GM12878 (cell line): ENCODE data around the gene SMIM12. TPM values are rescaled to one million over a fixed set of nuclear protein-coding genes. Genes with fewer than 3 reads are reported as not detected.

Experiments used
- ATAC-seq: fragments of 200-7000 bp; cut with Tn5 transposase; 3 replicates; pipeline ENCODE4 v1.9.1; 2020; ENCODE audit warnings: mild to moderate bottlenecking, moderate library complexity
- Bru-seq: library from RNA; stranded (reverse); fragments of 400-500 nt; gene quantifications from one replicate; lab custom pipeline; 2021; lab: Mats Ljungman, UMichigan
- BruChase-seq, 2 experiments: library from RNA; stranded (reverse); fragments of 400-500 nt; gene quantifications; one replicate each; lab custom pipeline; 2021; lab: Mats Ljungman, UMichigan
- BruUV-seq: library from RNA; stranded (reverse); fragments of 400-500 nt; replicated peaks from 2 replicates; lab custom pipeline; 2021; lab: Mats Ljungman, UMichigan
- CTCF ChIA-PET: fragments of 300-600 bp; sonication (Branson Sonifier 250); formaldehyde crosslinking; extraction: SDS; loops from one replicate; lab custom pipeline; 2021; ENCODE audit warnings: inconsistent platforms; lab: Yijun Ruan, JAX
- POLR2A ChIA-PET: fragments of 350-600 bp; formaldehyde crosslinking; extraction: SDS; loops from one replicate; lab custom pipeline; 2021; ENCODE audit warnings: inconsistent platforms; lab: Charles Lee
- RAD21 ChIA-PET: fragments of 300-600 bp; sonication (Branson Sonifier 250); formaldehyde crosslinking; loops from one replicate; lab custom pipeline; 2023; ENCODE audit warnings: antibody characterized with exemption; ENCODE audit not compliant: unreplicated experiment; lab: Charles Lee
- SMC1A ChIA-PET: fragments of 300-600 bp; sonication (Branson Sonifier 250); formaldehyde crosslinking; loops from one replicate; lab custom pipeline; 2023; ENCODE audit not compliant: unreplicated experiment, uncharacterized antibody; lab: Charles Lee
- DNase-seq: peaks from one replicate; pipeline ENCODE4 v3.0.0-alpha.2; 2011; ENCODE audit warnings: low read depth, low spot score
- FAIRE-seq: peaks from 3 replicates; lab custom pipeline; 2011; peaks lifted over from hg19 to GRCh38; lab: Jason Lieb, UNC
- H2AFZ ChIP-seq: 2 replicates; pipeline ENCODE4 v1.6.0; 2011; ENCODE audit warnings: low read depth, low read length, control low read depth; ENCODE audit not compliant: control insufficient read depth
- H3K27ac ChIP-seq: 2 replicates; pipeline ENCODE4 v1.5.1; 2011; ENCODE audit warnings: control low read depth; ENCODE audit not compliant: control insufficient read depth, insufficient read depth
- H3K27me3 ChIP-seq, 2 experiments: replicated peaks in 1 of 2; 2 replicates each; pipeline versions ENCODE4 v1.6.0 to v1.6.1; 2011; ENCODE audit warnings: low read length in 1 of 2; ENCODE audit not compliant: control insufficient read depth in 2 of 2, insufficient read depth in 2 of 2
- H3K36me3 ChIP-seq, 2 experiments: 2 replicates each; pipeline ENCODE4 v1.5.1; 2011; ENCODE audit warnings: low read length in 1 of 2; ENCODE audit not compliant: control insufficient read depth in 2 of 2, insufficient read depth in 2 of 2
- H3K4me1 ChIP-seq: 2 replicates; pipeline ENCODE4 v1.6.1; 2011; ENCODE audit warnings: mild to moderate bottlenecking, low read length, moderate library complexity, mixed read lengths; ENCODE audit not compliant: control insufficient read depth, insufficient read depth
- H3K4me2 ChIP-seq: 2 replicates; pipeline ENCODE4 v1.6.0; 2011; ENCODE audit warnings: control low read depth; ENCODE audit not compliant: control insufficient read depth, insufficient read depth
- H3K4me3 ChIP-seq: fragments of 200-600 bp; sonication (generic); 2 replicates; pipeline ENCODE4 v1.5.1; 2016
- H3K79me2 ChIP-seq: 2 replicates; pipeline ENCODE4 v1.6.0; 2011; ENCODE audit warnings: low read length; ENCODE audit not compliant: control insufficient read depth, insufficient read depth
- H3K9ac ChIP-seq: 2 replicates; pipeline ENCODE4 v1.8.0; 2011; ENCODE audit warnings: low read length, control low read depth, mixed read lengths; ENCODE audit not compliant: control insufficient read depth, insufficient read depth
- H3K9me3 ChIP-seq: replicated peaks from 3 replicates; pipeline ENCODE4 v1.5.1; 2011; ENCODE audit warnings: mild to moderate bottlenecking, low read length; ENCODE audit not compliant: control insufficient read depth, insufficient read depth
- H4K20me1 ChIP-seq: 2 replicates; pipeline ENCODE4 v1.6.0; 2011; ENCODE audit not compliant: control insufficient read depth, insufficient read depth
- CBFB ChIP-seq: IDR thresholded peaks from 2 replicates; pipeline ENCODE4 v1.6.1; 2016; ENCODE audit warnings: antibody characterized with exemption, low read depth
- CEBPB ChIP-seq, 2 experiments: fragments of 150-350 bp in 1 of 2; IDR thresholded peaks; 2 replicates each; pipeline ENCODE4 v1.6.1; 2012 to 2014; ENCODE audit warnings: low read depth in 2 of 2, low read length in 2 of 2, borderline replicate concordance in 1 of 2, inconsistent platforms in 1 of 2
- CHD2 ChIP-seq: IDR thresholded peaks from 2 replicates; pipeline ENCODE4 v1.6.1; 2011; ENCODE audit warnings: low read depth, low read length, improper control_type of control experiment, borderline replicate concordance
- NFXL1 ChIP-seq: fragments of 450-650 bp; IDR thresholded peaks from 2 replicates; pipeline ENCODE4 v1.6.1; 2017; ENCODE audit warnings: antibody characterized with exemption, mild to moderate bottlenecking, borderline replicate concordance
- NR2C1 ChIP-seq: fragments of 450-650 bp; IDR thresholded peaks from 2 replicates; pipeline ENCODE4 v1.6.1; 2017; ENCODE audit warnings: antibody characterized with exemption, mild to moderate bottlenecking, moderate library complexity
- RFX5 ChIP-seq: IDR thresholded peaks from 2 replicates; pipeline ENCODE4 v1.6.1; 2011; ENCODE audit warnings: low read depth, low read length, improper control_type of control experiment
- YBX1 ChIP-seq: fragments of 450-650 bp; IDR thresholded peaks from 2 replicates; pipeline ENCODE4 v1.6.1; 2016; ENCODE audit warnings: antibody characterized with exemption
- WGBS: methylation state at CpG from one replicate; pipeline ENCODE4 v1.1.6; 2016; ENCODE audit warnings: low lambda C conversion rate; ENCODE audit not compliant: insufficient replicate concordance, insufficient coverage; ENCODE audit errors: missing lambda C conversion rate; 5-methylcytosine and 5-hydroxymethylcytosine counted together
- in situ Hi-C: fragments of 300-500 bp; cut with MboI; formaldehyde crosslinking; loops from 9 replicates; pipeline ENCODE4 v1.14.3; 2018; ENCODE audit warnings: mixed read lengths
- intact Hi-C: fragments of 100-400 bp; cut with micrococcal nuclease; formaldehyde crosslinking; loops from one replicate; pipeline ENCODE4 v1.14.2; 2022; ENCODE audit not compliant: unreplicated experiment
- long read RNA-seq, 2 experiments: library from polyadenylated mRNA; unstranded; transcript quantifications; one replicate each; pipeline ENCODE4 v2.0.0, GENCODE V29; 2019 to 2020
- polyA minus RNA-seq, 3 experiments: library from RNA; depleted of rRNA, polyadenylated mRNA; stranded (reverse); fragments of >200 nt; gene quantifications; 2 replicates each; pipeline ENCODE4 v1.2.3, GENCODE V29; 2011
- polyA plus RNA-seq, 11 experiments: library from polyadenylated mRNA; depleted of rRNA in 4 of 11; unstranded in 6 of 11; stranded (reverse) in 5 of 11; fragments of >200 nt; fragmentation: Nextera tagmentation in 4 of 11; fragmentation: Illumina TruSeq in 1 of 11; extraction: Ambion mirVana in 4 of 11; extraction: Trizol in 1 of 11; gene quantifications; 1 replicate in 1 of 11; 2 replicates in 10 of 11; pipeline versions ENCODE4 v1.2.1 to v1.2.3, GENCODE V29; 2011 to 2016; ENCODE audit warnings: inconsistent platforms in 2 of 11, missing spikeins in 2 of 11, low read depth in 1 of 11
- total RNA-seq, 4 experiments: library from RNA; depleted of rRNA in 3 of 4; stranded (reverse); fragments of >200 nt in 3 of 4; fragmentation: Illumina TruSeq in 1 of 4; extraction: Trizol in 1 of 4; gene quantifications; 2 replicates each; pipeline versions ENCODE4 v1.2.1 to v1.2.3, GENCODE V29; 2013 to 2021
- TF ChIP-seq, protein P1 (sequence below): fragments of 150-350 bp; IDR thresholded peaks from 2 replicates; pipeline ENCODE4 v1.6.1; 2014; ENCODE audit warnings: mild to moderate bottlenecking, low read depth, low read length
- TF ChIP-seq, protein P2 (sequence below): IDR thresholded peaks from 2 replicates; pipeline ENCODE4 v1.6.1; 2011; ENCODE audit warnings: low read depth, mild to moderate bottlenecking, low read length, moderate library complexity, borderline replicate concordance; ENCODE audit errors: extremely low read depth
- TF ChIP-seq, protein P3 (sequence below), 3 experiments: IDR thresholded peaks in 2 of 3; conservative IDR thresholded peaks in 1 of 3; 2 replicates each; pipeline ENCODE4 v1.5.1; 2011; ENCODE audit warnings: low read depth in 3 of 3, low read length in 3 of 3, mild to moderate bottlenecking in 3 of 3, control low read depth in 2 of 3, moderate library complexity in 2 of 3, inconsistent platforms in 1 of 3, mixed read lengths in 1 of 3; ENCODE audit not compliant: control insufficient read depth in 2 of 3, insufficient read depth in 1 of 3; ENCODE audit errors: extremely low read depth in 1 of 3

The SMIM12 gene, protein sequence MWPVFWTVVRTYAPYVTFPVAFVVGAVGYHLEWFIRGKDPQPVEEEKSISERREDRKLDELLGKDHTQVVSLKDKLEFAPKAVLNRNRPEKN
- total RNA-seq (2013; cell fraction: nucleolus; rRNA removed) = 26.1 and 28.7 TPM in 2 replicates
- total RNA-seq (2014; rRNA removed) = 39.4 and 41.0 TPM in 2 replicates
- total RNA-seq (2014; rRNA removed; fragmentation: Illumina TruSeq; extraction: Trizol) = 37.1 and 38.7 TPM in 2 replicates
- total RNA-seq (2021) = 42.4 and 45.6 TPM in 2 replicates
- 24.7 TPM for polyA plus RNA-seq (2011; ENCODE audit: low read depth)
- 24.2 and 39.2 TPM in 2 replicates for polyA plus RNA-seq (2011; rRNA removed)
- 49.0 and 50.5 TPM in 2 replicates for polyA plus RNA-seq (2011; cell fraction: cytosol; rRNA removed)
- polyA plus RNA-seq (2011; cell fraction: nucleus; rRNA removed) = 17.7 and 20.6 TPM in 2 replicates
- 26.0 and 31.6 TPM in 2 replicates for polyA plus RNA-seq (2012)
- polyA plus RNA-seq (2014; fragmentation: Illumina TruSeq; extraction: Trizol) = 45.5 and 55.9 TPM in 2 replicates
- 10 to 100 TPM; 26.1 to 42.9 TPM for polyA plus RNA-seq (2014; fragmentation: Nextera tagmentation; extraction: Ambion mirVana)
- polyA plus RNA-seq (2014; rRNA removed) = 45.3 and 48.9 TPM in 2 replicates
- 10 to 100 TPM; 64.0 to 81.5 TPM for polyA plus RNA-seq (2016; fragmentation: Nextera tagmentation; extraction: Ambion mirVana)
- polyA minus RNA-seq (2011; rRNA and poly(A)+ RNA removed) = 20.8 and 22.8 TPM in 2 replicates
- 6.4 and 9.4 TPM in 2 replicates for polyA minus RNA-seq (2011; cell fraction: cytosol; rRNA and poly(A)+ RNA removed)
- polyA minus RNA-seq (2011; cell fraction: nucleus; rRNA and poly(A)+ RNA removed) = 9.3 and 17.4 TPM in 2 replicates
- Bru-seq, nascent RNA = percentile 91 among the genes with signal in this experiment
- BruChase-seq, experiment 1, labeled RNA remaining after a 6-hour chase = percentile 84 among the genes with signal in this experiment
- percentile 91 among the genes with signal in this experiment for BruChase-seq, experiment 2, labeled RNA remaining after a 2-hour chase
- long read RNA-seq, experiment 1, transcript SMIM12-202 (2 exons, 897 nt) = minor isoform, 5 of 37 reads
- long read RNA-seq, experiment 1, transcript SMIM12-206 (2 exons, 3,454 nt) = major isoform, 30 of 37 reads
- long read RNA-seq, experiment 1, partial matches to known transcripts = 0 of 37 reads
- long read RNA-seq, experiment 1, other reads (novel, unspliced or antisense) = 2 of 37 reads
- long read RNA-seq, experiment 2, transcript SMIM12-202 (2 exons, 897 nt) = minor isoform, 10 of 92 reads
- long read RNA-seq, experiment 2, transcript SMIM12-206 (2 exons, 3,454 nt) = major isoform, 74 of 92 reads
- long read RNA-seq, experiment 2, partial matches to known transcripts = 1 of 92 reads
- long read RNA-seq, experiment 2, other reads (novel, unspliced or antisense) = 6 of 92 reads

DNA sequence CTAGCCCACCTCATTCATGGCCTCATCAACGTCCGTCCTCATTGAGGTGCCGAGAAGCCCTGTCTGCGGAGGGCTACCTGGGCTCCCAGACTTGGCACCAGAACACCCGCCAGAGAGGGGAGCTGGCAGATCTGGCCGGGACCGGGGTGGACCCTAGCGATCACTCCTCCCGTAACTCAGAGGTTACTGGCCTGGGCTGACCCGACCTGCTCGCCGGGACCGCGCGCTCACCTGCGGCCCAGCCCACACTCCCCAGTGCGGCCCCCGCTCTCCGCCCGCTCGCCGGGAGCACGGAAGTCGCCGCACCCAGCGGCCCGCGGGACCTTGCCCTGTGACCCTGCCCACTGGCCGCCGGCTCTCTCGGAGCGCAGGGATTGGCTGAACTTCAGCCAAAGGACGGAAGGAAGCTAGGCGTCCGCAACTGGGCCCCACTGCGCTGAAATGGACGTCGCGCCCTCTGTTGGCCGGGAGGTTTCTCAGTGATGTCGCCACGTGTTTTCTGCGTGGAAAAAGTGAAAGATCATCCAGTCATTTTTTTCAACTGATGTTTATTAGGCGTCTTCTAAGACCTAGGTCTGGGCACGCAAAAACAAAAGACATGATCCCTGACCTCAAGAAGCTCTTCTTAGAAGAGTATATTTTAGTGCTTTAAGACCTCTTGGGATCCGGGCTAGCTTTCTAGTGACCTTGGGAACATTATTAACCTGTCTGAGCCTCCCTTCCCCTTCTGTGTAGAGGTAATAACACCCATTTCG is at the start of gene SMIM12:
Gene SMIM12 (minus strand): TSS at position 304 of the 755 bp plus-strand sequence. CDS start 3,772 bp downstream, outside the sequence.
- FAIRE-seq (peak; percentile 97), ATAC-seq (peak; percentile 100), DNase-seq (peak; percentile 62)
- intact Hi-C loops = loop anchor here (2.0 to 10.0 kb wide), 3 partner anchors 171 to 438 kb away; partner anchors contain the start of gene ZMYM6
- in situ Hi-C loops = no loop called here
- Histone ChIP-seq H3K36me3 (peaks cover 7 to 10% of the 10 kb centered on the region in 2 experiments; a peak in 3 of 4 replicates), H3K9ac (peak within 1 kb of the TSS; percentile 94), H2AFZ (peak within 1 kb of the TSS; percentile 91), H3K27ac (peak within 1 kb of the TSS; percentile 81), H3K79me2 (peaks cover 32% of the 10 kb centered on the region), H3K4me3 (peak within 1 kb of the TSS; percentile 96), H4K20me1 (no peaks in the 10 kb centered on the region), H3K9me3 (no peaks in the 10 kb centered on the region), H3K27me3 (no peaks in the 10 kb centered on the region), H3K4me2 (peak within 1 kb of the TSS; percentile 99), H3K4me1 (no peaks in the 10 kb centered on the region)
- under 1% methylated on average over 47 of the region's 47 CpGs for WGBS
- POLR2A ChIA-PET = interaction anchor here (0.6 to 1.4 kb wide), 3 partner anchors 125 to 439 kb away, joined by 3 to 5 read pairs (median 4); partner anchors contain the start of genes TMEM35B and ZMYM1
- CTCF ChIA-PET = interaction anchor here (0.8 to 3.9 kb wide), 16 partner anchors 10 to 585 kb away, joined by 3 to 26 read pairs (median 4); partner anchors contain the start of genes TMEM35B and ZMYM4
- SMC1A ChIA-PET = interaction anchor here (0.8 to 1.7 kb wide), 3 partner anchors 123 to 224 kb away, joined by 3 to 6 read pairs (median 3); no protein-coding TSS in a partner anchor
- RAD21 ChIA-PET = interaction anchor here (0.8 to 1.4 kb wide), 3 partner anchors 73 to 438 kb away, joined by 3 to 4 read pairs (median 3); no protein-coding TSS in a partner anchor
- BruUV-seq = no TSS peak
- no peak for TF ChIP-seq YBX1
- TF ChIP-seq, protein P1, sequence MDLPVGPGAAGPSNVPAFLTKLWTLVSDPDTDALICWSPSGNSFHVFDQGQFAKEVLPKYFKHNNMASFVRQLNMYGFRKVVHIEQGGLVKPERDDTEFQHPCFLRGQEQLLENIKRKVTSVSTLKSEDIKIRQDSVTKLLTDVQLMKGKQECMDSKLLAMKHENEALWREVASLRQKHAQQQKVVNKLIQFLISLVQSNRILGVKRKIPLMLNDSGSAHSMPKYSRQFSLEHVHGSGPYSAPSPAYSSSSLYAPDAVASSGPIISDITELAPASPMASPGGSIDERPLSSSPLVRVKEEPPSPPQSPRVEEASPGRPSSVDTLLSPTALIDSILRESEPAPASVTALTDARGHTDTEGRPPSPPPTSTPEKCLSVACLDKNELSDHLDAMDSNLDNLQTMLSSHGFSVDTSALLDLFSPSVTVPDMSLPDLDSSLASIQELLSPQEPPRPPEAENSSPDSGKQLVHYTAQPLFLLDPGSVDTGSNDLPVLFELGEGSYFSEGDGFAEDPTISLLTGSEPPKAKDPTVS = no peak; the same call in 1 of the 2 replicates
- TF ChIP-seq, protein P2, sequence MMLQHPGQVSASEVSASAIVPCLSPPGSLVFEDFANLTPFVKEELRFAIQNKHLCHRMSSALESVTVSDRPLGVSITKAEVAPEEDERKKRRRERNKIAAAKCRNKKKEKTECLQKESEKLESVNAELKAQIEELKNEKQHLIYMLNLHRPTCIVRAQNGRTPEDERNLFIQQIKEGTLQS = no peak
- TF ChIP-seq CBFB = no peak
- no peak for TF ChIP-seq RFX5
- no peak for TF ChIP-seq NFXL1
- TF ChIP-seq, protein P3, sequence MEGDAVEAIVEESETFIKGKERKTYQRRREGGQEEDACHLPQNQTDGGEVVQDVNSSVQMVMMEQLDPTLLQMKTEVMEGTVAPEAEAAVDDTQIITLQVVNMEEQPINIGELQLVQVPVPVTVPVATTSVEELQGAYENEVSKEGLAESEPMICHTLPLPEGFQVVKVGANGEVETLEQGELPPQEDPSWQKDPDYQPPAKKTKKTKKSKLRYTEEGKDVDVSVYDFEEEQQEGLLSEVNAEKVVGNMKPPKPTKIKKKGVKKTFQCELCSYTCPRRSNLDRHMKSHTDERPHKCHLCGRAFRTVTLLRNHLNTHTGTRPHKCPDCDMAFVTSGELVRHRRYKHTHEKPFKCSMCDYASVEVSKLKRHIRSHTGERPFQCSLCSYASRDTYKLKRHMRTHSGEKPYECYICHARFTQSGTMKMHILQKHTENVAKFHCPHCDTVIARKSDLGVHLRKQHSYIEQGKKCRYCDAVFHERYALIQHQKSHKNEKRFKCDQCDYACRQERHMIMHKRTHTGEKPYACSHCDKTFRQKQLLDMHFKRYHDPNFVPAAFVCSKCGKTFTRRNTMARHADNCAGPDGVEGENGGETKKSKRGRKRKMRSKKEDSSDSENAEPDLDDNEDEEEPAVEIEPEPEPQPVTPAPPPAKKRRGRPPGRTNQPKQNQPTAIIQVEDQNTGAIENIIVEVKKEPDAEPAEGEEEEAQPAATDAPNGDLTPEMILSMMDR (IDR thresholded peaks at IDR 0.05 in 2 of 3, conservative IDR thresholded peaks at IDR 0.05 in 1 of 3; ENCODE audit: control insufficient read depth in 2 of 3, extremely low read depth in 1 of 3, insufficient read depth in 1 of 3, low read depth in 3 of 3, low read length in 3 of 3) = peak; percentile 84 to 93 (median 92)
- peak; percentile 93 for TF ChIP-seq NR2C1
- no peak for TF ChIP-seq CEBPB (IDR thresholded peaks at IDR 0.05; ENCODE audit: borderline replicate concordance in 1 of 2, low read depth in 2 of 2, low read length in 2 of 2)
- TF ChIP-seq CHD2 = peak; percentile 73; the same call in 1 of the 2 replicates
